ENCODE measurements around the gene ERGIC2. TPM values are rescaled to one million over a fixed set of nuclear protein-coding genes. Genes with fewer than 3 reads are reported as not detected.

ERGIC2 gene
- total RNA-seq, 1 donor from 2014 or later = 43.7 TPM

DNA sequence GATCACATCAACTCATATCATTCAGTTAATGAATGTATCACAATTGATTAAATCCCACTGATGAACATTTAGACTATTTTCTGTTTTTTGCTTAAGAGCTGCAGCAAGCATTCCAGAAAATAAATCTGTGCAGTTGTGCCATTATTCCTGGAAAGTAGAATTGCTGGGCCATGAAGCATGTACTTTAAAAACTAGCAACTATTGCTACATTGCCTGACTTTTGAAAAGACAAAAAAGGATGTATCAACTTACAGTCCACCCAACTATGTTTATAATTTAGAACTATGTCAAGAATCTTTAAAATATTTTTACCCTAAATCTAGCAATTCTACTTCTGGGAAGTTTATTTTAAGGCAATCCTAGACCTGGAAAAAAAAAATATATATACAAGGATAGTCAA is 33.4 kb upstream of the ERGIC2 start:
- Mint-ChIP-seq H3K27me3 (peaks cover 8% of the 10 kb centered on the region), H3K9me3 (peaks cover 2% of the 10 kb centered on the region), H3K4me3 (no peak overlapping the region), H3K4me1 (no peaks in the 10 kb centered on the region), H3K27ac (no peak overlapping the region), H3K36me3 (ENCODE audit: low read depth) (no peaks in the 10 kb centered on the region)
- CTCF ChIA-PET = no interaction called here
- POLR2A ChIA-PET = no interaction called here
- DNase-seq (no peak), ATAC-seq (ENCODE audit: low read depth) (no peak)
- TF ChIP-seq, protein P1, sequence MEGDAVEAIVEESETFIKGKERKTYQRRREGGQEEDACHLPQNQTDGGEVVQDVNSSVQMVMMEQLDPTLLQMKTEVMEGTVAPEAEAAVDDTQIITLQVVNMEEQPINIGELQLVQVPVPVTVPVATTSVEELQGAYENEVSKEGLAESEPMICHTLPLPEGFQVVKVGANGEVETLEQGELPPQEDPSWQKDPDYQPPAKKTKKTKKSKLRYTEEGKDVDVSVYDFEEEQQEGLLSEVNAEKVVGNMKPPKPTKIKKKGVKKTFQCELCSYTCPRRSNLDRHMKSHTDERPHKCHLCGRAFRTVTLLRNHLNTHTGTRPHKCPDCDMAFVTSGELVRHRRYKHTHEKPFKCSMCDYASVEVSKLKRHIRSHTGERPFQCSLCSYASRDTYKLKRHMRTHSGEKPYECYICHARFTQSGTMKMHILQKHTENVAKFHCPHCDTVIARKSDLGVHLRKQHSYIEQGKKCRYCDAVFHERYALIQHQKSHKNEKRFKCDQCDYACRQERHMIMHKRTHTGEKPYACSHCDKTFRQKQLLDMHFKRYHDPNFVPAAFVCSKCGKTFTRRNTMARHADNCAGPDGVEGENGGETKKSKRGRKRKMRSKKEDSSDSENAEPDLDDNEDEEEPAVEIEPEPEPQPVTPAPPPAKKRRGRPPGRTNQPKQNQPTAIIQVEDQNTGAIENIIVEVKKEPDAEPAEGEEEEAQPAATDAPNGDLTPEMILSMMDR (IDR thresholded peaks at IDR 0.05) = no peak
- intact Hi-C loops (cut with micrococcal nuclease) = no loop called here

DNA sequence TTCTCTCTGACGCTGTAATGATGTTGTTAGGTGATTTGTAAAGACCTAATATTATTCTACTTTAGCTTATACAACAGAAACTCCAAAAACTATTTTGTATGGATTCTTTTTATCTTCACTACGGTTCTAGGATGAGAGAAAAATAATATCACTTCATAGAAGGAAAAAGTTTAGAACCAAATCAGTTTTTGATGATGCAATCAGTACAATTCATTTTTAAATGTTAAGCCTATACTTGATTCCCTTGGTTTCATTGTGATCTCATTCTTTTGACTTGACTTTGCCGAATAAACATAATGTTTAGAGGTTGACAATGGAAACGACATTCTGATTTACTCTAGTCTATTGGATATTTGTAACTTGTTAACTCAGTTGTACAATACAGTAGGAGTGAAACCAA is 24.6 kb upstream of the ERGIC2 start:
- Mint-ChIP-seq H3K36me3 (ENCODE audit: low read depth) (no peaks in the 10 kb centered on the region), H3K9me3 (peaks cover 2% of the 10 kb centered on the region), H3K27me3 (peaks cover 2% of the 10 kb centered on the region), H3K4me3 (no peak overlapping the region), H3K27ac (no peak overlapping the region), H3K4me1 (no peaks in the 10 kb centered on the region)
- CTCF ChIA-PET = no interaction called here
- POLR2A ChIA-PET = no interaction called here
- no peak for ATAC-seq (ENCODE audit: low read depth)
- TF ChIP-seq, protein P1 (IDR thresholded peaks at IDR 0.05) = no peak
- no peak for DNase-seq
- intact Hi-C loops (cut with micrococcal nuclease) = no loop called here

DNA sequence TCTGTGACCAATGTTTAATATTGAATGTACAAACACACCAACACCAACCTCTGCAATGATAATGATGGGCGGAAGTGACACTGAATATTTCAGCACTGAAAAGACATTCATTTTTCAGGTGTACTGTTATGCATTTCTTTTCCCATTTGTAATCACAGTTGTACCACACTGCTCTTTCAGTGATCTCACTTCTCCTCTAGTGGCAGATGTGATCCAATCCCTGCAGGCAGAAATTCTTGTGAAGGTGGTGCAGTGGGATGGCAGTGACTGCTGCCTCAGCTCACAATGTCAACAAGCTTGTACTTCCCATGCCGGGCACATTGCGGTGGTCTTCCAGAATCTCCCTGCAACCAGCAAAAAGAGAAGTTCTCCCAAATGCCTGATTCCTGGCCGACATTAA is 23.0 kb upstream of the ERGIC2 start:
- Mint-ChIP-seq H3K9me3 (no peaks in the 10 kb centered on the region), H3K36me3 (ENCODE audit: low read depth) (no peaks in the 10 kb centered on the region), H3K27me3 (peaks cover 3% of the 10 kb centered on the region), H3K4me1 (no peaks in the 10 kb centered on the region), H3K4me3 (no peak overlapping the region), H3K27ac (no peak overlapping the region)
- no peak for DNase-seq
- CTCF ChIA-PET = no interaction called here
- POLR2A ChIA-PET = interaction anchor here (0.5 kb wide), 1 partner anchor 90 kb away, joined by 4 read pairs; no protein-coding TSS in a partner anchor
- TF ChIP-seq, protein P1 (IDR thresholded peaks at IDR 0.05) = no peak
- intact Hi-C loops (cut with micrococcal nuclease) = no loop called here
- ATAC-seq (ENCODE audit: low read depth) = no peak

DNA sequence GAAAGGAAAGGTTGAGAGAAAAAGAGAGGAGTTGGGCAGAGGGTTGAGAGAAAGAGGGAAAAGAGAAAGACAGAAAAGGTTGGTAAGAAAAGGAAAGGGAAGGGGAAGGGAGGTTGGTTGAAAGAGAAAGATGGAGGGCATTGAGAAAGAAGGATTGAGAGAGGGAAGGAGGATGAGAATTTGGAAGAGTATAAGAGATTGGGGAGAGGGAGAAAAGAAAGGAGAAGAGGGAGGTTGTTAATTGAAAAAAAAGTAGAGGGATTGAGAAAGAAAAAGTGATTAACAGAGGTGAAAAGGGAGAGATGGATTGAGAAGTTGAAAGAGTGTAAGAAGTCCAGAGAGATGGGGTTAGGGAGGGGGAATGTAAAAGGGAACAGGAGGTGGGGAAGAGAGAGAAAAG is 21.5 kb upstream of the ERGIC2 start:
- H3K4me3 Mint-ChIP-seq = no peak overlapping the region
- H3K27me3 Mint-ChIP-seq = peaks cover 7% of the 10 kb centered on the region
- no peaks in the 10 kb centered on the region for H3K9me3 Mint-ChIP-seq
- H3K36me3 Mint-ChIP-seq (ENCODE audit: low read depth) = no peaks in the 10 kb centered on the region
- H3K4me1 Mint-ChIP-seq = no peaks in the 10 kb centered on the region
- intact Hi-C loops (cut with micrococcal nuclease) = no loop called here
- TF ChIP-seq, protein P1 (IDR thresholded peaks at IDR 0.05) = no peak
- H3K27ac Mint-ChIP-seq = no peak overlapping the region
- CTCF ChIA-PET = no interaction called here
- no peak for ATAC-seq (ENCODE audit: low read depth)
- POLR2A ChIA-PET = no interaction called here
- no peak for DNase-seq

DNA sequence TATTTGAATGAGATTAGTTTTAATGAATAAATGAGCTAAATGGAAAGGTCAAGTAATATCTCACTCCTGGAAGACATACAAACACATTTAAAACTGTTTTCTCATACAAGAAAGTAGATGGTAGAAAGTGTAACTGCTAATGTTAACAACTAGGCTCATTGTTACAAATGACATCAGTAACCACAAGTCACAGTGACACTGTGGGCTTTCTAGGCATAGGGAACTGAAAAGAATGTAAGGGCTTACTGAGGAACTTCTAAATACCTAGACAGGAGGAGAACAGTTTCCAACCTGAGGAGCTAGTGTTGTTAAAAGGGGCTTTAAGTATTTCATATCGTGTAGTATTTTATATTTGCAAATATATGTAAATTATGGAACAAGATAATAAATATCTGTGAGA is 17.5 kb upstream of the ERGIC2 start:
- Mint-ChIP-seq H3K4me3 (no peak overlapping the region), H3K4me1 (no peaks in the 10 kb centered on the region), H3K36me3 (ENCODE audit: low read depth) (no peaks in the 10 kb centered on the region), H3K27me3 (peaks cover 13% of the 10 kb centered on the region), H3K27ac (no peak overlapping the region), H3K9me3 (no peaks in the 10 kb centered on the region)
- ChIA-PET POLR2A (no interaction called here), CTCF (no interaction called here)
- TF ChIP-seq, protein P1 (IDR thresholded peaks at IDR 0.05) = no peak
- intact Hi-C loops (cut with micrococcal nuclease) = no loop called here
- DNase-seq (no peak), ATAC-seq (ENCODE audit: low read depth) (no peak)

All from activated B cell treated with CpG ODN at 0.5 μM for 24 hours (primary cell).